ENCODE results near the gene PRICKLE4. TPM values are rescaled to one million over a fixed set of nuclear protein-coding genes. Genes with fewer than 3 reads are reported as not detected.
A peak's percentile ranks its signal among the peaks of the same experiment; 100 is the strongest.

PRICKLE4 gene
- total and polyA plus RNA-seq, 2 of the 13 experiments (the other 11 are each of a cell fraction or from before 2014, with no cell fraction given): 0.92 to 1.2 TPM

GRCh38 chr6:41768545-41769308 lies 11.9 kb upstream of the PRICKLE4 start (continued):
- TF ChIP-seq, protein P1, sequence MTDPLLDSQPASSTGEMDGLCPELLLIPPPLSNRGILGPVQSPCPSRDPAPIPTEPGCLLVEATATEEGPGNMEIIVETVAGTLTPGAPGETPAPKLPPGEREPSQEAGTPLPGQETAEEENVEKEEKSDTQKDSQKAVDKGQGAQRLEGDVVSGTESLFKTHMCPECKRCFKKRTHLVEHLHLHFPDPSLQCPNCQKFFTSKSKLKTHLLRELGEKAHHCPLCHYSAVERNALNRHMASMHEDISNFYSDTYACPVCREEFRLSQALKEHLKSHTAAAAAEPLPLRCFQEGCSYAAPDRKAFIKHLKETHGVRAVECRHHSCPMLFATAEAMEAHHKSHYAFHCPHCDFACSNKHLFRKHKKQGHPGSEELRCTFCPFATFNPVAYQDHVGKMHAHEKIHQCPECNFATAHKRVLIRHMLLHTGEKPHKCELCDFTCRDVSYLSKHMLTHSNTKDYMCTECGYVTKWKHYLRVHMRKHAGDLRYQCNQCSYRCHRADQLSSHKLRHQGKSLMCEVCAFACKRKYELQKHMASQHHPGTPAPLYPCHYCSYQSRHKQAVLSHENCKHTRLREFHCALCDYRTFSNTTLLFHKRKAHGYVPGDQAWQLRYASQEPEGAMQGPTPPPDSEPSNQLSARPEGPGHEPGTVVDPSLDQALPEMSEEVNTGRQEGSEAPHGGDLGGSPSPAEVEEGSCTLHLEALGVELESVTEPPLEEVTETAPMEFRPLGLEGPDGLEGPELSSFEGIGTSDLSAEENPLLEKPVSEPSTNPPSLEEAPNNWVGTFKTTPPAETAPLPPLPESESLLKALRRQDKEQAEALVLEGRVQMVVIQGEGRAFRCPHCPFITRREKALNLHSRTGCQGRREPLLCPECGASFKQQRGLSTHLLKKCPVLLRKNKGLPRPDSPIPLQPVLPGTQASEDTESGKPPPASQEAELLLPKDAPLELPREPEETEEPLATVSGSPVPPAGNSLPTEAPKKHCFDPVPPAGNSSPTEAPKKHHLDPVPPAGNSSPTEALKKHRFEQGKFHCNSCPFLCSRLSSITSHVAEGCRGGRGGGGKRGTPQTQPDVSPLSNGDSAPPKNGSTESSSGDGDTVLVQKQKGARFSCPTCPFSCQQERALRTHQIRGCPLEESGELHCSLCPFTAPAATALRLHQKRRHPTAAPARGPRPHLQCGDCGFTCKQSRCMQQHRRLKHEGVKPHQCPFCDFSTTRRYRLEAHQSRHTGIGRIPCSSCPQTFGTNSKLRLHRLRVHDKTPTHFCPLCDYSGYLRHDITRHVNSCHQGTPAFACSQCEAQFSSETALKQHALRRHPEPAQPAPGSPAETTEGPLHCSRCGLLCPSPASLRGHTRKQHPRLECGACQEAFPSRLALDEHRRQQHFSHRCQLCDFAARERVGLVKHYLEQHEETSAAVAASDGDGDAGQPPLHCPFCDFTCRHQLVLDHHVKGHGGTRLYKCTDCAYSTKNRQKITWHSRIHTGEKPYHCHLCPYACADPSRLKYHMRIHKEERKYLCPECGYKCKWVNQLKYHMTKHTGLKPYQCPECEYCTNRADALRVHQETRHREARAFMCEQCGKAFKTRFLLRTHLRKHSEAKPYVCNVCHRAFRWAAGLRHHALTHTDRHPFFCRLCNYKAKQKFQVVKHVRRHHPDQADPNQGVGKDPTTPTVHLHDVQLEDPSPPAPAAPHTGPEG (CRISPR knock-in tag; IDR thresholded peaks at IDR 0.05): no peak
- peak; percentile 76; the same call in 1 of the 2 replicates for TF ChIP-seq ZNF451 (CRISPR knock-in tag; IDR thresholded peaks at IDR 0.05)
- no peak for TF ChIP-seq ZNF333 (CRISPR knock-in tag; IDR thresholded peaks at IDR 0.05; ENCODE audit: borderline replicate concordance)
- no peak for TF ChIP-seq SYNCRIP (IDR thresholded peaks at IDR 0.05; ENCODE audit: insufficient read depth, low read depth, low read length)
- no peak for TF ChIP-seq BATF2 (CRISPR knock-in tag; IDR thresholded peaks at IDR 0.05)
- peak; percentile 38 for TF ChIP-seq TEAD3 (CRISPR knock-in tag; optimal IDR thresholded peaks at IDR 0.05; ENCODE audit: borderline replicate concordance)
- peak; percentile 63; the same call in 1 of the 2 replicates for TF ChIP-seq TGIF2 (CRISPR knock-in tag; IDR thresholded peaks at IDR 0.05)
- no peak for TF ChIP-seq SMAD9 (CRISPR knock-in tag; IDR thresholded peaks at IDR 0.05)
- TF ChIP-seq ZSCAN30 (CRISPR knock-in tag; IDR thresholded peaks at IDR 0.05): no peak
- TF ChIP-seq, protein P2, sequence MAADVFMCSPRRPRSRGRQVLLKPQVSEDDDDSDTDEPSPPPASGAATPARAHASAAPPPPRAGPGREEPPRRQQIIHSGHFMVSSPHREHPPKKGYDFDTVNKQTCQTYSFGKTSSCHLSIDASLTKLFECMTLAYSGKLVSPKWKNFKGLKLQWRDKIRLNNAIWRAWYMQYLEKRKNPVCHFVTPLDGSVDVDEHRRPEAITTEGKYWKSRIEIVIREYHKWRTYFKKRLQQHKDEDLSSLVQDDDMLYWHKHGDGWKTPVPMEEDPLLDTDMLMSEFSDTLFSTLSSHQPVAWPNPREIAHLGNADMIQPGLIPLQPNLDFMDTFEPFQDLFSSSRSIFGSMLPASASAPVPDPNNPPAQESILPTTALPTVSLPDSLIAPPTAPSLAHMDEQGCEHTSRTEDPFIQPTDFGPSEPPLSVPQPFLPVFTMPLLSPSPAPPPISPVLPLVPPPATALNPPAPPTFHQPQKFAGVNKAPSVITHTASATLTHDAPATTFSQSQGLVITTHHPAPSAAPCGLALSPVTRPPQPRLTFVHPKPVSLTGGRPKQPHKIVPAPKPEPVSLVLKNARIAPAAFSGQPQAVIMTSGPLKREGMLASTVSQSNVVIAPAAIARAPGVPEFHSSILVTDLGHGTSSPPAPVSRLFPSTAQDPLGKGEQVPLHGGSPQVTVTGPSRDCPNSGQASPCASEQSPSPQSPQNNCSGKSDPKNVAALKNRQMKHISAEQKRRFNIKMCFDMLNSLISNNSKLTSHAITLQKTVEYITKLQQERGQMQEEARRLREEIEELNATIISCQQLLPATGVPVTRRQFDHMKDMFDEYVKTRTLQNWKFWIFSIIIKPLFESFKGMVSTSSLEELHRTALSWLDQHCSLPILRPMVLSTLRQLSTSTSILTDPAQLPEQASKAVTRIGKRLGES (CRISPR knock-in tag; IDR thresholded peaks at IDR 0.05; ENCODE audit: borderline replicate concordance): no peak
- TF ChIP-seq ZNF460 (CRISPR knock-in tag; IDR thresholded peaks at IDR 0.05; ENCODE audit: borderline replicate concordance): no peak
- TF ChIP-seq ZNF207 (IDR thresholded peaks at IDR 0.05; ENCODE audit: borderline replicate concordance): no peak
- TF ChIP-seq PITX1 (CRISPR knock-in tag; IDR thresholded peaks at IDR 0.05): no peak
- no peak for TF ChIP-seq ZNF430 (CRISPR knock-in tag; IDR thresholded peaks at IDR 0.05)
- TF ChIP-seq REXO4 (CRISPR knock-in tag; IDR thresholded peaks at IDR 0.05; ENCODE audit: borderline replicate concordance): no peak
- TF ChIP-seq, protein P3, sequence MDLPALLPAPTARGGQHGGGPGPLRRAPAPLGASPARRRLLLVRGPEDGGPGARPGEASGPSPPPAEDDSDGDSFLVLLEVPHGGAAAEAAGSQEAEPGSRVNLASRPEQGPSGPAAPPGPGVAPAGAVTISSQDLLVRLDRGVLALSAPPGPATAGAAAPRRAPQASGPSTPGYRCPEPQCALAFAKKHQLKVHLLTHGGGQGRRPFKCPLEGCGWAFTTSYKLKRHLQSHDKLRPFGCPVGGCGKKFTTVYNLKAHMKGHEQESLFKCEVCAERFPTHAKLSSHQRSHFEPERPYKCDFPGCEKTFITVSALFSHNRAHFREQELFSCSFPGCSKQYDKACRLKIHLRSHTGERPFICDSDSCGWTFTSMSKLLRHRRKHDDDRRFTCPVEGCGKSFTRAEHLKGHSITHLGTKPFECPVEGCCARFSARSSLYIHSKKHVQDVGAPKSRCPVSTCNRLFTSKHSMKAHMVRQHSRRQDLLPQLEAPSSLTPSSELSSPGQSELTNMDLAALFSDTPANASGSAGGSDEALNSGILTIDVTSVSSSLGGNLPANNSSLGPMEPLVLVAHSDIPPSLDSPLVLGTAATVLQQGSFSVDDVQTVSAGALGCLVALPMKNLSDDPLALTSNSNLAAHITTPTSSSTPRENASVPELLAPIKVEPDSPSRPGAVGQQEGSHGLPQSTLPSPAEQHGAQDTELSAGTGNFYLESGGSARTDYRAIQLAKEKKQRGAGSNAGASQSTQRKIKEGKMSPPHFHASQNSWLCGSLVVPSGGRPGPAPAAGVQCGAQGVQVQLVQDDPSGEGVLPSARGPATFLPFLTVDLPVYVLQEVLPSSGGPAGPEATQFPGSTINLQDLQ (CRISPR knock-in tag; IDR thresholded peaks at IDR 0.05): no peak

Data from HepG2 (cell line).